HG03139 (cell line): ENCODE data around the gene DPH7.
"Not testable (repeated sequence)": the region's sequence is repeated elsewhere in the genome, so short reads cannot be mapped to it uniquely, and the experiment has no call there.

Experiments
- ATAC-seq: cut with Tn5 transposase; IDR thresholded peaks from one replicate; pipeline ENCODE4 v1.9.1; 2021; ENCODE audit not compliant: unreplicated experiment

DPH7 gene

GRCh38 chr9:137581361-137582285 is 2.9 kb upstream of the DPH7 start:
- ATAC-seq = no peak

GRCh38 chr9:137580954-137581322 is 2.2 kb upstream of the DPH7 start:
- ATAC-seq = no peak

GRCh38 chr9:137580209-137580953 is 1.7 kb upstream of the DPH7 start:
- ATAC-seq = no peak

GRCh38 chr9:137579259-137579604 is 507 bp upstream of the DPH7 start:
- ATAC-seq = peak; percentile 3

- ATAC-seq = no peak
Observed at GRCh38 chr9:137575716-137576411, 2.9 kb downstream of the DPH7 start.

- ATAC-seq = no peak
Observed at GRCh38 chr9:137575364-137575715, 3.4 kb downstream of the DPH7 start.

GRCh38 chr9:137574192-137574591 is 4.5 kb downstream of the DPH7 start:
- no peak for ATAC-seq

- no peak for ATAC-seq
Observed at GRCh38 chr9:137570566-137570965, 8.2 kb downstream of the DPH7 start.

- ATAC-seq = no peak
Observed at GRCh38 chr9:137569609-137570203, 9.0 kb downstream of the DPH7 start.

- not testable (repeated sequence) for ATAC-seq
Observed at GRCh38 chr9:137568445-137568844, 10.3 kb downstream of the DPH7 start.

GRCh38 chr9:137564817-137565411 is 13.8 kb downstream of the DPH7 start:
- no peak for ATAC-seq

- no peak for ATAC-seq
Observed at GRCh38 chr9:137564134-137564533, 14.6 kb downstream of the DPH7 start.

- no peak for ATAC-seq
Observed at GRCh38 chr9:137558127-137558526, 20.6 kb downstream of the DPH7 start.

- no peak for ATAC-seq
Observed at GRCh38 chr9:137556069-137556838, 22.5 kb downstream of the DPH7 start.

- no peak for ATAC-seq
Observed at GRCh38 chr9:137555179-137555578, 23.5 kb downstream of the DPH7 start.

- ATAC-seq = no peak
Observed at GRCh38 chr9:137554349-137554748, 24.4 kb downstream of the DPH7 start.

GRCh38 chr9:137553654-137554053 is 25.1 kb downstream of the DPH7 start:
- not testable (repeated sequence) for ATAC-seq

GRCh38 chr9:137552022-137552768 is 26.5 kb downstream of the DPH7 start:
- ATAC-seq = no peak

- peak; percentile 77 for ATAC-seq
Observed at GRCh38 chr9:137551264-137552021, 27.3 kb downstream of the DPH7 start, which contains the start of gene MRPL41. Gene MRPL41, plus strand, starts transcription at chr9:137551879. Its CDS starts 203 bp downstream, at chr9:137552082.
